ENCODE results near the gene BOD1.

DNA sequence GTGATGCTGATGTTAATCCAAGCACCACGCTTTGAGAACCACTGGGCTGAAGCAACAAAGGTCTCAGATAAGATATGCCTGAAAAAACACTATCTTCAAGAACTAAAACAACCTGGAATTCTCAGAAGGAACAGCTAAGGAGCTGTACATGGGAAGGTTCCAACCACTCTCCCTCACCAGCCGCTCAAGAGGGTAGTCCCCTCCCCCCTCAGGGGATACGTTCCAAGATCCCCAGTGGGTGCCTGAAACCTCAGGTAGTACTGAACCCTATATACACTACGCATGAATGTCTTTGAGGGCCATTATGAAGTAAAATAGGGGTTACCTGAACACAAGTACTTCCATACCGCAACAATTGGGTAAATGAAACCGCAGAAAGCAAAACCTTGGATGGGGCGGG is 1.9 kb downstream of the BOD1 start:
- TF ChIP-seq CTCF (IDR thresholded peaks at IDR 0.05) (no peak), EZH2 (IDR thresholded peaks at IDR 0.05) (no peak), EZH2phosphoT487 (IDR thresholded peaks at IDR 0.05) (no peak)

Measured in neural progenitor cell (in vitro differentiated cells).